ENCODE data around the gene POU2AF1.

The POU2AF1 gene, protein sequence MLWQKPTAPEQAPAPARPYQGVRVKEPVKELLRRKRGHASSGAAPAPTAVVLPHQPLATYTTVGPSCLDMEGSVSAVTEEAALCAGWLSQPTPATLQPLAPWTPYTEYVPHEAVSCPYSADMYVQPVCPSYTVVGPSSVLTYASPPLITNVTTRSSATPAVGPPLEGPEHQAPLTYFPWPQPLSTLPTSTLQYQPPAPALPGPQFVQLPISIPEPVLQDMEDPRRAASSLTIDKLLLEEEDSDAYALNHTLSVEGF

DNA sequence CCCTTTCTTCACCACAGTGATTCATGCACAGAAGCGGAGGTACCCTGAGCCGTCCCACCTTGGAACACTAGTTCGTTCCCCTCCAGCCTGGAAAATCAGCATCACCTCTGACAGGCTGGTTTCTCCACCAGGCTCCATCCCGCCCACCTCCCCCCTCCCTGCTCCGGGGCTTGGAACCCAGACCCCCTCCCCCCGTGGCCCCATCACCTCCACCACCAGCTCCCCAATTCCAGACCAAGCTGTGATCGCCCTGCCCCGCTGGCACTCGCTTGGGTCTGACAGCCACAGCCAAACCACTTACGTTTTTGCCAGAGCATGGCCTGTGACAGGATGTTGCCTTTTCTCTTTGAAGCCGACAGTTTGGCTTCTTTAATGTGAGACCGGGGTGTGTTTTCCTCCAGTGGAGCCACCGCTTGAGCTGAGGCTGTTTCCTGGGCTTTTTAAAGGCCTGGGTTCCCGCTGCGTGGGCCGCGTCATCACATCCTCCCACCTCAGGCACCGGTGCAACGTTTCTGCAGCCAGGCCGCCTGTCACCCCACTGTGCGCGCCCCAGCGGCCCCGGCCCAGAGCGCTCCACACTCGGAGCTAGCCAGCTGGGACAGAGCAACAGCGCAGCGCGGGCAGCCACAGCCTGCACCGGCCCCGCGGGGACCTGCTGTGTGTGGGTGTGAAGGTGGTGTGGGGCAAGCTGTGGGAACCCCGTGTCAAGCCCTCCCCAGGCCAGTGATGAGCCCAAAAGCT lies at the start of gene POU2AF1:
POU2AF1 (minus strand) TSS at position 415 of the 741 bp plus-strand sequence; CDS start at position 317, 98 bp downstream.
- peak; percentile 65 to 77 for DNase-seq (ENCODE audit: low read depth in 2 of 2)

DNA sequence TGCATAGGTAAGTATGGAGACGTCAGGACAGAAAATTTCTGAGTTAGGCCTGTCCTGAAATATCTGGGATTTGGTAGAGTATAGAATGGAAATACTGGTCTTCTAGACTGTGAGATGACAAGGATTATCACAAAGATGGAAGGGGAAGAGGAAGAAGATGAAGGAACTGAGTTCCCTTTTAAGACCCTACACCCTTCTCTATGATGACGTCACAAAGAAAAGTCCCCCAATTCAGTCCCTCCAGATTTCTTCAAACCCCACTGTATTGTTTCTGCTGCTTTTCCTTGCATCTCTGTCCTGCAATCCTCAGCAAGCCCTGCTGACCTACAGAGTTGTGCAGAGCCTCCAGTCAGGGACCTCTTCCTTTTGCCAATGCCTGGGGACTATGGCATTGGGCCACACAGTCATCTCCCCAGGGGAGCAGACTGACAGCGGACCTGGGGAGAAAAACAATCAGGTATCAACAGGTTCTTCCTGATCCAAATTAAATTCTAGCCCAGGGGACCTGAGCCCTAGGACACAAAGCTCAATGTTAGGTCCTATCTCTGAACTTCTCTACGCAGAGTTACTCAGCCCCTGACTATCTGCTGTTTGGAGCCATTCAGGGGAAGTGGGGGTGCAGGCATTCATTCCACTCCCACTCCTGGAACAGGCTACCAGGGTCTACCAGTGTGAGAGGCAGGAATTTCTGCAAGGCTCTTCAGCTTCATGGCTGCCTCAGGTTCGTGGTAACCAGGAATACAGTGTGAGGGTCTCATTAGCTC lies 49.2 kb upstream of the POU2AF1 start:
- DNase-seq (ENCODE audit: low read depth in 2 of 2): no peak

DNA sequence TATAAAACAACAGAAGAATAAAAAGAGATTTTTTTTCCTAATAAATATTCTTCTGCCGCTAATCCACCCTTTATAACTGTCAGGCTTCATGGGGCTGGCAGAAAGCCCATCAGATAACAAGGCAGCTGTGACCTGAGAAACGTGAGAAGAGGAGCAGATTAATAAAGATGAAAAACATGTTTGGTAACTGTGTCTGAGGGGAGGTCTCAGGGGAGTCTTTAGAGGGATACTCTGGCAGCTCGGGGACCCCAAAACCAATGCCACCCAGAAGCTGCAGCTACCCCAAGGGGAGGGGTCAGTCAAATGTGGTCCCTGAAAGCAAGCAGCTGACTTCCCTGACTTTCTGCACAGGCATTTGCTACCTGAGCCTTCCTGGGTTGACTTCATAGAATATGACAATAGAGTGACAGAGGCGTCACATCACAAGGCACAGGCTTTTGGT lies 48.4 kb upstream of the POU2AF1 start:
- no peak for DNase-seq (ENCODE audit: low read depth in 2 of 2)

DNA sequence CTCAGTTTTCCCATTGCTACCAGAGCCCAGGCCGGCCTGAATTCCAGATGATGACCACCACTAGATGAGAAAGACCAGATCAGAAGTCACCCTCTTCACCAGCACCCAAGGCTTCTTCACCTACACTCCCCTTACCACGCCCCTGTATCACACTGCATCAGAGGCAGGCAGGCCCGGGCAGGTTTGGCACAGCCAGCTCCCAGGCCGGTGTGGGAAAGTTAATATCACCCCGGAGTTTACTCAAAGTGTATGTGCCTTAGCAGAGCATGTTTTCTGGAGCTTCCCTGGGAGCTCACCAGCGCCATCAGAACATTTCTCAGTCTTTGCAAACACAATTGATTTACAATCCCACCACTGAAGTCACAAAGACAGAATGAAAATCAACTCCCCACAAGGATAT lies 47.5 kb upstream of the POU2AF1 start:
- no peak for DNase-seq (ENCODE audit: low read depth in 2 of 2)

DNA sequence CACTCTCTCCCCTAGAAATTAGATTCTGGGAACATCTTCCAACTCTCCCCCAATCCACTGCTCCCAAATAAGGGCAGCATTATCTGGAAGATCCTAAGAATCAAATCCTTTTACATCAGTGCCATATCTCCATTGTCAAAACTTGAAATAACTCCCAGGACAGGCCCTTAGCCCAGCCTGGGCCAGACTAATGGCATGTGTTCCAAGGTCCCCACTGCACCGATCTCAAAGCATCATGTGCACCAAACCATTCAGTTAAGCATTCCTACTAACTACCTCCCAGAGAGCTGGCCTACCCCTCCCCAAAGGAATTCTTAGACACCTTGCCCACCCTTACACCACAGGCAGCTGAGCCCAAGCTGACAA lies 44.2 kb upstream of the POU2AF1 start:
- DNase-seq (ENCODE audit: low read depth in 2 of 2): no peak

DNA sequence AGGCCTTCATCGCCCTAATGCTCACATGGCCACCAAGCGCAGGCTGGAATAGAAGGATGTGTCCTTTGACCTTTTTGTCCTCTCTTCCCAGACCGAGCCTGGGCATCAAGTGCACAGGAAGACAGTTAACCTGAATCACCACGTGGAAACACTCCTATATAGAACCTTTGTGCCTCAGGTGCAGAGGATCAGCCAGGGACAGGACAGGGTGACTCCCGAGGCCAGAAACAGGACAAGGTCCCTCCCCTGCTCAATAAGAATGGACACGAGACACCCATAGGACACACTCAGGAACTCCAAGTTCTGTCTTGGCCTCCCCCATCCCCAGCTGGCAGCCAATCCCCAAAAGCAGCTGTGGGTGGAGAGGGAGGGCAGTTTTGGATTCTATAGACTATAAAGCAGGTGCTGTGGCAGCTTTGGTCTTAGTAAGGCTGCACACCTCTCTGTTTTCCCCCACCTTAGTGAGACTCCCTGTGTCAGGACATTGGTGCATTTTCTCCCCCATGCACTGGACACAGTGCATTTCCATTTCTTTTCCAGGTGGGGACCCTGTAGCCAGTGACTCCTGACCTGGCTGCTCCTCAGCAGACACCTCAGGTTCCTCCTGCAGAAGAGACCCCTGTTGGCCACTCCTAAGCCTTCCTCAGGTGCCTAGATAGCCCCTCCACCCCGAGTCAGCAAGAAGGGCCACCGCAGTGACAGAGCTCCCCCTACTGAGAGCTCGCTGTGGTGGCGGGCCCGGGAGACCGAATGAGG lies 43.6 kb upstream of the POU2AF1 start:
- peak; percentile 48 to 59 for DNase-seq (ENCODE audit: low read depth in 2 of 2)

DNA sequence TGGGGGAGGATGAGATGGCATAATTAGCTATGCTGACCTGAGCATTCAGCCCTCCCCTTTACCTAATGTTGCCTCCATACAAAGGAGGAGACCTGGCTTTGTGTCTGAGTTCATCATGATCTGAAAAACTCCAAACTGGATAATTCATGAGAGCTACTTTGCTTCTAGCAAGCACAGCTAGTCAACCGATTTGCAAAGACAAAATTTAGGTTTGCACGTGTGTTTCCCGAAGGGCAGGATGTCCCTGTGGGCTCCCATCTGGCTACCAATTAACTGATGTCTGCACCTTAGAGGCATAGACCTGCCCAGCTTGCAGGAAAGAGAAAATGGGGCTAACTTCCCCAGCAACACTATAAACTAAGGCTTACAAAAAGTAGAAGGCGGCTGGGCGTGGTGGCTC lies 42.2 kb upstream of the POU2AF1 start:
- no peak for DNase-seq (ENCODE audit: low read depth in 2 of 2)

DNA sequence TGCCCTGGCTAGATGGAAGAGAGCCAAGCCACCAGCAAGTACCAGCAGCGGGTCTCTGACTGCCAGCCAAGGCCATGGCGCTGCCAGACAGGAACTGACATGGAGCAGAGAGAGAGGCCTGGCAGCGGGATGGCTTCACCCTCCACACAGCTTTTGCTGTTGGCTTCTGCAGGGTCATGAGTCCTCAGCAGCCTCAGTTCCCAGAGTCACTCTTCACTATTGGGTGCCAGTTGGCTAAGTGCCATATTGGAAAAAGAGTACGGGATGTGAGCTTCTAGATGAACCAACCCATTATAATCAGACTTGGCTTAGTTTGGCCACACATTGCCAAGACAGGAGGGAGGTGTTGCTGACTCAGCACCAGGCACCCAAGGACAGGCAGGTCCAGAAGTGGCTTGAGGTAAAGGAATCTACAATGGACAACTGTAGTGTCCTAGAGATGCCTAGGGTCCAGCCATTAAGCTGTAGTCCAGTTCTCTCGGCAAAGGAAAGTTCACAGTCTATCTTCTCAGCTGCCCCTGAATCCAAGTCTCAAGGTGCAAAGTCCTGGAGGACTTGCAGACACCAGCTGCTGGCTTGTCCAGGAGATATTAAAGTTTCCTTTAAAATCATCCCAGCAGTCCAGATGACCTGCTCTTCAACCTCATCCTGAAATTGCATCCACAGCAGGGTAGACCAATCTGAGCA lies 40.7 kb upstream of the POU2AF1 start:
- DNase-seq (ENCODE audit: low read depth in 2 of 2): no peak

DNA sequence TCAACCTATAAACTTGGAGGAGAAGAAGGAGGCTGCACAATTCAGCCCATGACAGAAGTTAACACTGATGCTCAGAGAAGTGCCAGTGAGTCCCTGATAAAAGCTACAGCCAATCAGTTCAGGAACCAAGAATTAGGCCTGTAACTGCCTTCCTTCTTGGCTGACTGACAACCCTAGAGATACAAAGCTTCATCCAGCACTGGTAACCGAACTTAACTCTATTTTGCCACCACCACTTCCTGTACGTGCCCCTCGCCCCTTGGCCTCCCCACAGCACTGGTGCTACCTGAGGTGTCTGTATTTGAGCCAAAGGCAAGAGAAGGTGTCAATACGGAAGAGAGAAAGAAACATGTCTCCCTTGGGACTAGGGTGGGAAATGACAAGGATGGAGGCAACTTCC lies 40.1 kb upstream of the POU2AF1 start:
- DNase-seq (ENCODE audit: low read depth in 2 of 2): no peak

DNA sequence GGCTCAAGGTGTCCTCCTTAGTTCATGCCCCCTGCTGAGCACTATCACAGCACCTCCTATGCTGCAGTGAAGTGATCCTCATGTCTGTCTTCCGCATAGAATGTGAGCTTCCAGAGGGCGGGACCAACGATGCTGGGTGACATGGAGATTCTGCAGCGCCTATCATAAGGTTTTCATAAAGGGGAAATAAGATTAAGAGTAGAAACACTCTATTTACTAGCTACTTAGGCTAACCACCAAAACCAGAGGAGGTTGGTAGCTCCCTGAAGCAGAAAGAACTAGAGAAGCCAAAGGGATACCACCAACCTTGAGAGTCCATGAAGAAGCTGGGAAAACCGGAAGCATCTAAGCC lies 39.3 kb upstream of the POU2AF1 start:
- DNase-seq (ENCODE audit: low read depth in 2 of 2): no peak

DNA sequence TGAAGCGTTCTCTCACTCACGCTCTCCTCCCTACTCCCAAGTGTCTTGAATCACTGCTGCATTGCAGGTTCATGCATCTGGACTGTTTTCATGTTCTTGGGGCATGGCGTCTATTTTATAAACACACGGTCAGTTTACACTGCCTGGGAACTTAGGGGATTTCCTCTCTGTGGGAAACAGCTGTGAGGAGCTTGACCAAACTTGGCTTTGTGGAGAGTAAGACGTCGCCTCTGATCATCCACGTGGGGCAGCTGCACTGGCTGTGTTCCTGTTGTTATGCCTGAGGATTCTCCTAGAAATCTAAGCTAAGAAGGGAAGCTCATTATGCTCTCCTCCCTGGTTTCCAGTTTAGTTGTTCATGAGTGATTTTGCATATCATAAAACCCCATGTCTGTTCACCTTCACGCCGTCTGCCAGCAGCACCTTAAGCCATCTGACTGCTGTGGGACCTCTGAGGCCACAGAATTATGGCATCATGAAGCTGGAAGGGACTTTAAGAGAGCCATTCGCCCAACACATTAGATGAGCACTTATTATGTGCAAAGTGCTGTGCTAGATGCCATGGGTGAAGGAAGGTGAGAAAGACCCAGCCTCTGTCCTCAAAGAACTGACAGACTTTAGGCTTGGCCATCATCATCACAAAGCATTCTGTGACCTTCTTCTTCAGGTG lies 38.8 kb upstream of the POU2AF1 start:
- DNase-seq (ENCODE audit: low read depth in 2 of 2): no peak

DNA sequence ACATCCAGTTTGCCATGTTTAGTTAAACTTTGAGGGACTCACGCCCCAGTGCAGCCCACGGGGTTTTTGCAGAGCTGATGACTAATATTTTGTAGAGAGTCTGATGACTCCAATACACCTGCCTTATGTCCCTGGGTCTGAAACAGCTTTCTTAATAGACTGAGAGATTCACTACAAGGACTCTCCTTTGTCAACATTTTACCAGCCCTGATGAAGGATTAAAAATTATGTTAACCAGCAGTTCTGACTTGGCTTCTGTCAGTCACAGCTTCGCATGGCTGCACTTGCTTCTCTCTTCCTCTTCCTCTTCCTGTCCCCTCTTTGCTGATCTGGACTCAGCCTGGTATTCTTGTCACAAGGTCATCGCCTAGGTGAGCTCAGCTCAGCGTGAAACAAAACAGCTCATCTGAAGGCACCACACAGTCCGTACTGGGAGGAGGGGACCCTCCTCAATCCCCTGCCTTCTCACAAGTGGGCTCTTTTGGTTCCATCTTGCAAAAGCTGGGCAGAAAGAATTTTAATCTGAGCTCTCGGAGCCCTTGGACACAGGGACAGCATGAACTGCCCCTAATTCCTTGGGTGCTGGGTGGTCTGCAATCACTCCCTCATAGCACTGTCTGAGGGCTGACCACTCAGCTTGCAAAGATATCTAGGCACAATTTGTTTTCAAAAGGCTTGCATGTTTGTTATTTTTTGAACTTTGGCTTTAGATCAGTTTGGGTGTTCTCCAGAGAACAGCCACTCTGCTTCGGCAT lies 38.1 kb upstream of the POU2AF1 start:
- no peak for DNase-seq (ENCODE audit: low read depth in 2 of 2)

DNA sequence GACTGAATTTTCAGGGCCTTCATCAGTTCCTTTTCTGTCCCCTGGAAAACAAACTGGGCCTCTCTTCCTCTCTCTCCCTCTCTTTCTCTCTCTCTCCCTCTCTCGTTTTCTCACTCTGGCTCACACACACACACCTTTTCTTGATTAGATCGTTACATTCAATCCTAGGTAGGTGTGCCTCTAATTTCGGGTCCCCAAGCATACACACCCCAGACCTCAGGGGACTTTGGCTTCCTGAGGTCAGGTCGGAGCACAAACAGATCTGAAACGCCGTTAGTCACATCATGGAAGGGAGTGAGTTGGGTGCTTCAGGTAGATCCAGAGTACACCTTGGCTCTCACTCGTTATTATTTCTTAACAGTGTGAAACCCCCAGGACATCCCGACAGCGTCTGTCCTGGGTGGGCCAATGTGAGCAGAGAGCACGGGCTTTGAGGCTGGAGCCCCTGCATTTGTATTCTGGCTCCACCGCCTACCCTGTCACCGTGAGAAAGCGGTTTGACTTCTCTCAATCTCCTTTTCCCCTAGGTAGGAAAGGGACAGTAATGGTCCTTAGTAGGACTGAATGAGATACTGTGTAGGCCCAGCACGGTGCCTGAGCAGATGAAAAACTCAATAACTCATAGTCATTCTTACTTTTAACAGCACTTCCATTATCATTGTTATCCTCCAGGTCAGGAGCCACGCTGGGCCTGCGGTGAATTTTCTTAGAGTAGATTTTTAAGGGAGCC lies 37.3 kb upstream of the POU2AF1 start:
- no peak for DNase-seq (ENCODE audit: low read depth in 2 of 2)

DNA sequence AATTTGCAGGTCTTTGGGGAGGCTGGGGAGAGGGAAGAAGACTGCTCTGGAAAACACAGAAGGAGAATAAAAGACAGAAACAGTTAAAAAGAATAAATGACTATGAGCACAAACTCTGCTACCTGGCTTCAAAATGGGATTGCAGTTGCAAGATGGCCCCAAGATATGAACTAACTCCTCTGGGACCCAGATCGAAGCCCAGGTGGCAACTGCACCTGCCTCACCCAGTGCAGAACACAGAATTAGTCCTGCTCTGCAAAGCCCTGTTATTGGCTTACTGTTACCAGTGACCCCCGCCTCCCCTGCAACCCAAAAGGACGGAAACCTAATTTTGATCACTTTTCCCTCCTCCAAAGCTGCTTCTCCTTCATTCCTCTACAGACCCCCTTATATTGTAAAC lies 35.9 kb upstream of the POU2AF1 start:
- no peak for DNase-seq (ENCODE audit: low read depth in 2 of 2)

DNA sequence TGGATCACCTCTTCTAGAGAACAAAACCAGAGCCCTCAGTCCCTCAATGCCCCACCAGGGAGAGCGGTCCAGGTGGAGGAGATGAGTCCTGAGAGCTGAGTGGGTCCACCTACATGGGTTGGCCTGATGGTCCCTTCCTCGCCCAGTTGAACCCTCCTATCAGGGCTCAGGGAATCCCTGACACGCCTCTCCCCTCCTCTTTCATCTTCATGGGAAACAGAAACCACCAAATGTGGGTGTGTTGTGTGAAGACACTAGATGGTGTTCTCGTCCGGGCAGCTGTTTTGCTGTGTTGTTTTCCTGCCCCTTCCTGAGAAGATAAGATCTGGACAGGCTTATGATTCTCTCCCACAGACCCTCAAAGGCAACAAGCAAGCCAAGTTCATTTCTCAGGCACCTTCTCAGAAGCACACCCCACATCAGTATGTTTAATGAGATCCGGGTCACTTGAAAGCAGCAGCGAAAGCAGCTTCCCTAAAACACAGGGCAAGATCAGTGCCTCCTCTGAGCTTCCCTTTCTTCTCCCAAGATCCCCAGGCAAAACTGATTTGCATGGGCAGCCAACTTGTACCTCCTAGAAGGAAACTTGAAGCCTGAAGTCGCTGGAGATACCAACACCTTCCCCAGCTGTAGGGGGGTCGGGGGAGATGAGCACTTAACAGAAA lies 35.3 kb upstream of the POU2AF1 start:
- no peak for DNase-seq (ENCODE audit: low read depth in 2 of 2)

DNA sequence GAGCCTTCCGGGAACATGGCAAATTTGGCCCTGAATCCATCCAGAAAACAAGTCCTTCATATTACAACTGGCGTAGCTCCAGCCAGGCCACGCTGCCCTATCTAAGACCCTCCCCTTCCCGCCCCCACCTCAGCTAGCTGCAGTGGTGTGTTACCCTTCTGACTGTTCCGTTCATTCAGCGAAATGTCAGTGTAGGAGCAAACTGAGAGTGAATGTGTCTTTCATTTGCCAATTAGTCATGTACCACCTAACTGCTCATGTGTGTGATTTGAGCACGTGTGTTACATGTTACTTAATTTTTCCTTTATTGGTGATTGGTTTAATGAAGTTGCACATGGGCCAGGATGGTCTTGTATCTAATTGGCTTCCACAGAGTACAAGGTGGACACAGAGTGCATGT lies 34.8 kb upstream of the POU2AF1 start:
- DNase-seq (ENCODE audit: low read depth in 2 of 2): peak; percentile 37 to 45

DNA sequence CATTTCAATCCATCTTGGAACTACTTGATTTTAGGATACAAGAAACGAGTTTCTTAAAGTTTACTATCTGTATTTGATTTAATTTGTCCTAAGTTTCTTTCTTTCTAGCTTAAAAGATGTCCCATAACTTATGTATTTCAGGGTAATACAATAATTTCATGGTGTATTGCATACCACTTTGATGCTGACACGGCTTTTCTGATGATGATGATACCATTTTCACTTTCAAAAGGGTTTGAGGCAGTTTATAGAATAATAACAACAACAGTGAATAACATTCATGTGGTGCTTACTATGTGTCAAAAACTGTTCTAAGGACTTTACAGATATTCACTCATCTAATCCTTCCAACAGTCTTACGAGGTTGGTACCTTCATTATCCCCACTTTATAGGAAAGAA lies 33.2 kb upstream of the POU2AF1 start:
- DNase-seq (ENCODE audit: low read depth in 2 of 2): no peak

DNA sequence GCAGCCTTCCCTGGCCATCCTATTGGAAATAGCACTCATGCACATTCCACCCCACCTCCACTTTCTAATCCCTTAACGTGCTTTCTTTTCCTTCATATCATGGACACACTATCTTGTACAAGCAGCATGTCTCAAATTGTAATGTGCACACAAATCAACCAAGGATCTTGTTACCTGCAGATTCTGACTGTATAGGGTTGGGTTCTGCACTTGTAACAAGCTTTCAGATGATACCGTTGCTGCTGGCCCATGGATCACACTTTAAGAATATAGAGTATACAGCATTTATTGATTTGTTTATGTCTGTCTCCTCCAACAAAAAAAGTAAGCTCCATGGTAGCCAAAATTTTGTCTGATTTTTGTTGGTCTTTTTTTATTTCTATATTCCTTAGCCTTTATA lies 32.4 kb upstream of the POU2AF1 start:
- DNase-seq (ENCODE audit: low read depth in 2 of 2): no peak

DNA sequence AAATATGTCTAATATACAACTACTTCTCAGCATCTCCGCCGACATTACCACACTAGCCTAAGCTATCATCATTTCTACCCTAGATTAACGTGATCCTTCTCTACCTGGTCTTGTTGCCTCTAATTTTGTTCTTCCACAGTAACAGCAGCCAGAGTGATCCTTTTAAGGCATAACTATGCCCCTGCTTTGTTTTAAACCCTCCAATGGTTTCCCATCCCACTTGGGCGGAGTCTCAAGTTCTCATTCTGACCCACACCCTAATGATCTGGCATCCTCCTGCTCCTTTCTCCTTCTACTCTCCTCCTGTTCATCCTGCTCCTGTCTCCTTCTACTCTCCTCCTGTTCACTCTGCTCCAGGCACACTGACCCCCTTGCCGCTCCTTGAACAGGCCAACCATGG lies 31.9 kb upstream of the POU2AF1 start:
- DNase-seq (ENCODE audit: low read depth in 2 of 2): no peak

All from stimulated activated CD4-positive, alpha-beta T cell treated with anti-CD3 and anti-CD28 coated beads, Interleukin-4, amount 100 ng/mL, for 48 hours (primary cell).